ENCODE measurements around the gene PSMG4. TPM values are rescaled to one million over a fixed set of nuclear protein-coding genes. Genes with fewer than 3 reads are reported as not detected.

Gene PSMG4
- total RNA-seq, 1 experiment from 2014 or later = 35.0 TPM

DNA sequence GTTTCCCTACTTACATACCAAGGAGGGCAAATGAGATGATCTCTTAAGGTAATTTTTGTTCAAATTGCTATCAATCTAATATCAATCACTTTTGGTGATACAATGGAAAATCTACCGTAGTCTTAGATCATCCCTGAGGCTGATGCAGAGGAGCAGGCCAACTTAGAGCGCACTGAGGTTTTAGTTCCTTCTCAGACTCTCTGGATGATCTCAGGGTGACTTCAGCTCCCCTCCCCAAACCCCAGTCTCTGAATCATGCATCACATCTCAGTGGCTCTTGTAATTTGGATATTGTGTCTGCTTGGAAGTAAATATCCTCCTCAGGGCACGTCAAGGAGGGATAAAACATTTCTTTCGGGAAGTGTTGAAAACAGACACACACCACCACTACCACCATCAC, 37.2 kb upstream of the PSMG4 start (continued):
- no peak for TF ChIP-seq EZH2phosphoT487 (IDR thresholded peaks at IDR 0.05; ENCODE audit: borderline replicate concordance)

GRCh38 chr6:3222506-3223038, 36.2 kb upstream of the PSMG4 start:
- CTCF ChIA-PET = interaction anchor here (0.6 to 1.4 kb wide), 2 partner anchors 29 to 58 kb away, joined by 3 to 4 read pairs; no protein-coding TSS in a partner anchor
- H3K27me3 ChIP-seq (ENCODE audit: insufficient read depth, low read length) = no peaks in the 10 kb centered on the region

More at GRCh38 chr6:3222506-3223038, 36.2 kb upstream of the PSMG4 start:
- H2AFZ ChIP-seq (ENCODE audit: low read depth, low read length, poor library complexity, severe bottlenecking) = no peak overlapping the region
- H3K9ac ChIP-seq (ENCODE audit: low read length) = no peak overlapping the region
- BruUV-seq (replicated peaks) = no TSS peak
- no peak for DNase-seq (ENCODE audit: low read depth, low spot score)
- H3K4me1 ChIP-seq (ENCODE audit: control insufficient read depth in 1 of 2, insufficient read depth in 2 of 2, low read length in 2 of 2) = no peaks in the 10 kb centered on the region
- TF ChIP-seq ZFX (IDR thresholded peaks at IDR 0.05) (no peak), YY1 (IDR thresholded peaks at IDR 0.05; ENCODE audit: extremely low read depth, insufficient replicate concordance, low read depth, low read length) (no peak), MAX (IDR thresholded peaks at IDR 0.05) (no peak), EGR1 (IDR thresholded peaks at IDR 0.05; ENCODE audit: low read depth) (no peak), EZH2phosphoT487 (IDR thresholded peaks at IDR 0.05; ENCODE audit: borderline replicate concordance) (no peak), EZH2 (IDR thresholded peaks at IDR 0.05) (no peak), POLR2AphosphoS5 (IDR thresholded peaks at IDR 0.05; ENCODE audit: low read depth, low read length) (no peak), RAD21 (IDR thresholded peaks at IDR 0.05; ENCODE audit: low read depth) (no peak), SP1 (IDR thresholded peaks at IDR 0.05; ENCODE audit: low read depth) (no peak), ATF3 (IDR thresholded peaks at IDR 0.05) (no peak), SIN3A (IDR thresholded peaks at IDR 0.05; ENCODE audit: low read depth) (no peak), POLR2A (IDR thresholded peaks at IDR 0.05; ENCODE audit: borderline replicate concordance, extremely low read depth, insufficient read depth, insufficient read length) (no peak), ZNF274 (IDR thresholded peaks at IDR 0.05; ENCODE audit: low read depth, low read length) (no peak), ELF1 (IDR thresholded peaks at IDR 0.05; ENCODE audit: borderline replicate concordance, low read depth) (no peak), TCF7L2 (IDR thresholded peaks at IDR 0.05; ENCODE audit: borderline replicate concordance, extremely low read depth, insufficient read depth, insufficient read length) (no peak), SRF (IDR thresholded peaks at IDR 0.05; ENCODE audit: low read depth) (no peak)
- TF ChIP-seq, protein P1, sequence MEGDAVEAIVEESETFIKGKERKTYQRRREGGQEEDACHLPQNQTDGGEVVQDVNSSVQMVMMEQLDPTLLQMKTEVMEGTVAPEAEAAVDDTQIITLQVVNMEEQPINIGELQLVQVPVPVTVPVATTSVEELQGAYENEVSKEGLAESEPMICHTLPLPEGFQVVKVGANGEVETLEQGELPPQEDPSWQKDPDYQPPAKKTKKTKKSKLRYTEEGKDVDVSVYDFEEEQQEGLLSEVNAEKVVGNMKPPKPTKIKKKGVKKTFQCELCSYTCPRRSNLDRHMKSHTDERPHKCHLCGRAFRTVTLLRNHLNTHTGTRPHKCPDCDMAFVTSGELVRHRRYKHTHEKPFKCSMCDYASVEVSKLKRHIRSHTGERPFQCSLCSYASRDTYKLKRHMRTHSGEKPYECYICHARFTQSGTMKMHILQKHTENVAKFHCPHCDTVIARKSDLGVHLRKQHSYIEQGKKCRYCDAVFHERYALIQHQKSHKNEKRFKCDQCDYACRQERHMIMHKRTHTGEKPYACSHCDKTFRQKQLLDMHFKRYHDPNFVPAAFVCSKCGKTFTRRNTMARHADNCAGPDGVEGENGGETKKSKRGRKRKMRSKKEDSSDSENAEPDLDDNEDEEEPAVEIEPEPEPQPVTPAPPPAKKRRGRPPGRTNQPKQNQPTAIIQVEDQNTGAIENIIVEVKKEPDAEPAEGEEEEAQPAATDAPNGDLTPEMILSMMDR (IDR thresholded peaks at IDR 0.05 in 2 of 3, conservative IDR thresholded peaks at IDR 0.05 in 1 of 3; ENCODE audit: borderline replicate concordance in 1 of 3, insufficient read depth in 1 of 3, low read depth in 2 of 3, low read length in 2 of 3) = no peak
- TF ChIP-seq, protein P2, sequence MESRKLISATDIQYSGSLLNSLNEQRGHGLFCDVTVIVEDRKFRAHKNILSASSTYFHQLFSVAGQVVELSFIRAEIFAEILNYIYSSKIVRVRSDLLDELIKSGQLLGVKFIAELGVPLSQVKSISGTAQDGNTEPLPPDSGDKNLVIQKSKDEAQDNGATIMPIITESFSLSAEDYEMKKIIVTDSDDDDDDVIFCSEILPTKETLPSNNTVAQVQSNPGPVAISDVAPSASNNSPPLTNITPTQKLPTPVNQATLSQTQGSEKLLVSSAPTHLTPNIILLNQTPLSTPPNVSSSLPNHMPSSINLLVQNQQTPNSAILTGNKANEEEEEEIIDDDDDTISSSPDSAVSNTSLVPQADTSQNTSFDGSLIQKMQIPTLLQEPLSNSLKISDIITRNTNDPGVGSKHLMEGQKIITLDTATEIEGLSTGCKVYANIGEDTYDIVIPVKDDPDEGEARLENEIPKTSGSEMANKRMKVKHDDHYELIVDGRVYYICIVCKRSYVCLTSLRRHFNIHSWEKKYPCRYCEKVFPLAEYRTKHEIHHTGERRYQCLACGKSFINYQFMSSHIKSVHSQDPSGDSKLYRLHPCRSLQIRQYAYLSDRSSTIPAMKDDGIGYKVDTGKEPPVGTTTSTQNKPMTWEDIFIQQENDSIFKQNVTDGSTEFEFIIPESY (IDR thresholded peaks at IDR 0.05; ENCODE audit: extremely low read depth, insufficient replicate concordance, low read length) = no peak
- H3K79me2 ChIP-seq (ENCODE audit: insufficient read depth, low read length) = no peaks in the 10 kb centered on the region
- H4K20me1 ChIP-seq (ENCODE audit: insufficient read depth) = no peaks in the 10 kb centered on the region
- intact Hi-C loops (cut with micrococcal nuclease) = no loop called here
- H3K4me2 ChIP-seq (ENCODE audit: low read length) = no peak overlapping the region
- H3K36me3 ChIP-seq (ENCODE audit: control insufficient read depth in 1 of 2, insufficient read depth in 2 of 2, low read length in 2 of 2) = no peaks in the 10 kb centered on the region
- ChIA-PET POLR2A (interaction anchor here (1.1 kb wide), 1 partner anchor 13 kb away, joined by 4 read pairs; no protein-coding TSS in a partner anchor), RAD21 (ENCODE audit: low non-redundant PET in 1 of 2, low total read pairs in 2 of 2, uncharacterized antibody in 2 of 2, unreplicated experiment in 2 of 2) (no interaction called here)
- H3K27ac ChIP-seq (ENCODE audit: low read depth, low read length) = no peak overlapping the region
- H3K9me3 ChIP-seq (ENCODE audit: control insufficient read depth in 1 of 2, insufficient read depth in 1 of 2, low read depth in 1 of 2, low read length in 2 of 2) = no peaks in the 10 kb centered on the region
- no peak for ATAC-seq
- no peaks in the 10 kb centered on the region for H3K9me2 ChIP-seq (ENCODE audit: insufficient read depth)
- no peak overlapping the region for H3K4me3 ChIP-seq (replicated peaks in 1 of 2; ENCODE audit: low read depth in 1 of 2, low read length in 2 of 2)
